A549 (cell line): ENCODE measurements around the gene FAM187B. TPM values are rescaled to one million over a fixed set of nuclear protein-coding genes. Genes with fewer than 3 reads are reported as not detected.

Experiments used
- ATAC-seq, 2 experiments: fragments of 200-7000 bp in 1 of 2; fragments of >200 bp in 1 of 2; cut with Nextera tagmentation in 1 of 2; cut with Tn5 transposase in 1 of 2; 3 replicates each; pipeline versions ENCODE4 v1.8.0 to v1.9.1; 2018 to 2020; ENCODE audit warnings: mild to moderate bottlenecking in 1 of 2, moderate library complexity in 1 of 2
- CTCF ChIA-PET: fragments of 300-600 bp; sonication (Branson Sonifier 250); formaldehyde crosslinking; extraction: SDS; loops from one replicate; lab custom pipeline; 2021; ENCODE audit warnings: antibody characterized with exemption, inconsistent platforms; lab: Yijun Ruan, JAX
- POLR2A ChIA-PET: fragments of 350-600 bp; formaldehyde crosslinking; extraction: SDS; loops from one replicate; lab custom pipeline; 2021; ENCODE audit warnings: antibody characterized with exemption, inconsistent platforms; lab: Yijun Ruan, JAX
- DNase-seq, 2 experiments: peaks; one replicate each; pipeline versions ENCODE4 v3.0.0 to v3.0.0-alpha.2; 2011 to 2016; ENCODE audit warnings: low read depth in 1 of 2, low spot score in 1 of 2
- FAIRE-seq: peaks from 2 replicates; lab custom pipeline; 2011; peaks lifted over from hg19 to GRCh38; lab: Jason Lieb, UNC
- H3K27ac ChIP-seq, 2 experiments: fragments of >200 bp; sonication (Bioruptor Twin); formaldehyde crosslinking; 3 replicates each; pipeline ENCODE4 v1.5.1; 2016 to 2017
- H3K4me1 ChIP-seq: fragments of >200 bp; sonication (Bioruptor Twin); formaldehyde crosslinking; 3 replicates; pipeline ENCODE4 v1.6.1; 2016
- H3K4me2 ChIP-seq: fragments of >200 bp; sonication (Bioruptor Twin); formaldehyde crosslinking; 3 replicates; pipeline ENCODE4 v1.6.1; 2016
- H3K4me3 ChIP-seq: fragments of >200 bp; sonication (Bioruptor Twin); formaldehyde crosslinking; 3 replicates; pipeline ENCODE4 v1.5.1; 2016
- H3K9me3 ChIP-seq: fragments of >200 bp; sonication (Bioruptor Twin); formaldehyde crosslinking; 3 replicates; pipeline ENCODE4 v1.6.1; 2016
- CEBPB ChIP-seq, 2 experiments: fragments of >200 bp in 1 of 2; sonication (Bioruptor Twin) in 1 of 2; formaldehyde crosslinking in 1 of 2; IDR thresholded peaks; 2 replicates each; pipeline ENCODE4 v1.6.1; 2012 to 2016
- CHD2 ChIP-seq: fragments of 150-350 bp; IDR thresholded peaks from 2 replicates; pipeline ENCODE4 v1.6.1; 2014; ENCODE audit warnings: low read length; ENCODE audit not compliant: partially characterized antibody
- EHF ChIP-seq: fragments of 250-450 bp; sonication (Bioruptor Pico); IDR thresholded peaks from 2 replicates; pipeline ENCODE4 v1.5.0; 2020; ENCODE audit warnings: mild to moderate bottlenecking
- ELK1 ChIP-seq: fragments of 150-350 bp; IDR thresholded peaks from 2 replicates; pipeline ENCODE4 v1.6.1; 2014; ENCODE audit warnings: low read depth, mild to moderate bottlenecking, low read length
- EP300 ChIP-seq, 2 experiments: fragments of >200 bp; sonication (Bioruptor Twin); formaldehyde crosslinking; IDR thresholded peaks; 2 replicates in 1 of 2; 3 replicates in 1 of 2; pipeline ENCODE4 v1.6.1; 2016 to 2017
- HDAC2 ChIP-seq: fragments of 200-600 bp; sonication (generic); IDR thresholded peaks from 2 replicates; pipeline ENCODE4 v1.6.1; 2016
- HMGXB4 ChIP-seq: fragments of 250-450 bp; sonication (Bioruptor Pico); IDR thresholded peaks from 2 replicates; pipeline ENCODE4 v1.5.0; 2021; ENCODE audit warnings: mild to moderate bottlenecking, moderate library complexity, borderline replicate concordance
- MAFK ChIP-seq: fragments of 450-650 bp; IDR thresholded peaks from 2 replicates; pipeline ENCODE4 v1.6.1; 2014; ENCODE audit not compliant: partially characterized antibody
- MAZ ChIP-seq: fragments of 150-350 bp; IDR thresholded peaks from 2 replicates; pipeline ENCODE4 v1.6.1; 2014; ENCODE audit warnings: antibody characterized with exemption, low read depth, low read length, borderline replicate concordance
- NFE2L2 ChIP-seq: fragments of 150-350 bp; conservative IDR thresholded peaks from 2 replicates; pipeline ENCODE4 v1.6.1; 2014; ENCODE audit warnings: low read length
- PBX3 ChIP-seq: IDR thresholded peaks from 2 replicates; pipeline ENCODE4 v1.6.1; 2012
- RARB ChIP-seq: fragments of 250-450 bp; sonication (Bioruptor Pico); IDR thresholded peaks from 2 replicates; pipeline ENCODE4 v1.8.0; 2021; ENCODE audit warnings: mild to moderate bottlenecking, moderate library complexity
- RFX5 ChIP-seq: fragments of 450-650 bp; IDR thresholded peaks from 2 replicates; pipeline ENCODE4 v1.7.1; 2014; ENCODE audit warnings: antibody characterized with exemption, mild to moderate bottlenecking, moderate library complexity
- TFCP2L1 ChIP-seq: fragments of 250-450 bp; sonication (Bioruptor Pico); IDR thresholded peaks from 2 replicates; pipeline ENCODE4 v1.5.0; 2021; ENCODE audit warnings: mild to moderate bottlenecking
- USF2 ChIP-seq: fragments of 450-650 bp; IDR thresholded peaks from 2 replicates; pipeline ENCODE4 v1.6.1; 2014; ENCODE audit warnings: antibody characterized with exemption
- ZC3H11A ChIP-seq: fragments of 450-650 bp; IDR thresholded peaks from 2 replicates; pipeline ENCODE4 v1.6.1; 2014; ENCODE audit warnings: antibody characterized with exemption, mild to moderate bottlenecking
- ZNF302 ChIP-seq: fragments of 250-450 bp; sonication (Bioruptor Pico); IDR thresholded peaks from 2 replicates; pipeline ENCODE4 v1.9.0; 2021; ENCODE audit warnings: inconsistent platforms, mild to moderate bottlenecking, moderate library complexity
- ZSCAN20 ChIP-seq: fragments of 250-450 bp; sonication (Bioruptor Pico); IDR thresholded peaks from 2 replicates; pipeline ENCODE4 v1.8.0; 2022; ENCODE audit warnings: mild to moderate bottlenecking, moderate library complexity
- WGBS: methylation state at CpG from one replicate; pipeline ENCODE4 v1.1.6; 2017; ENCODE audit errors: missing lambda C conversion rate; 5-methylcytosine and 5-hydroxymethylcytosine counted together
- polyA plus RNA-seq, 4 experiments: library from polyadenylated mRNA; depleted of rRNA in 3 of 4; stranded (reverse); fragments of >200 nt; fragmentation: RNase III in 1 of 4; extraction: RNeasy Plus Mini Kit Qiagen cat#74134 plus additional on column Dnase treatment in 1 of 4; gene quantifications; 2 replicates in 3 of 4; 3 replicates in 1 of 4; pipeline ENCODE4 v1.2.3, GENCODE V29; 2011 to 2017

FAM187B gene
- polyA plus RNA-seq, 2 of the 4 experiments (the other 2 are of a cell fraction): not detected

GRCh38 chr19:35236638-35237400, 8.3 kb upstream of the FAM187B start:
- CTCF ChIA-PET: interaction anchor here (1.0 to 1.2 kb wide), 5 partner anchors 8 to 101 kb away, joined by 3 read pairs; partner anchors contain the start of genes FAM187B, LGI4 and USF2
- 45% methylated on average over 6 of the region's 6 CpGs for WGBS
- ATAC-seq: peak in 1 of 2 experiments; percentile 50; a peak in 1 of 6 replicates

GRCh38 chr19:35232912-35233311, 4.4 kb upstream of the FAM187B start:
- Histone ChIP-seq H3K27ac (no peak overlapping the region), H3K4me1 (no peaks in the 10 kb centered on the region), H3K9me3 (peaks cover 34% of the 10 kb centered on the region)
- POLR2A ChIA-PET: no interaction called here
- no peak for ATAC-seq
- DNase-seq: no peak
- TF ChIP-seq ZSCAN20 (no peak), MAFK (no peak)
- TF ChIP-seq, all 56 proteins: peak for 0
- FAIRE-seq: peak; percentile 89
- WGBS: 3% methylated on average over 5 of the region's 5 CpGs
- Histone ChIP-seq H3K4me2 (no peak overlapping the region), H3K4me3 (no peak overlapping the region)
- CTCF ChIA-PET: interaction anchor here (0.6 to 1.1 kb wide), 4 partner anchors 12 to 169 kb away, joined by 3 to 5 read pairs (median 4); no protein-coding TSS in a partner anchor

More at GRCh38 chr19:35236638-35237400, 8.3 kb upstream of the FAM187B start:
- FAIRE-seq (no peak), DNase-seq (no peak)
- H3K4me2 ChIP-seq: no peak overlapping the region
- peak; percentile 91 for TF ChIP-seq RFX5
- TF ChIP-seq NFE2L2: no peak
- peaks cover 53% of the 10 kb centered on the region for H3K9me3 ChIP-seq
- POLR2A ChIA-PET: no interaction called here
- H3K4me1 ChIP-seq: no peaks in the 10 kb centered on the region
- no peak overlapping the region for H3K27ac ChIP-seq
- no peak overlapping the region for H3K4me3 ChIP-seq

GRCh38 chr19:35231956-35232645, 3.6 kb upstream of the FAM187B start:
- H3K4me2 ChIP-seq: no peak overlapping the region
- peaks cover 33% of the 10 kb centered on the region for H3K9me3 ChIP-seq
- H3K4me1 ChIP-seq: no peaks in the 10 kb centered on the region
- H3K27ac ChIP-seq: no peak overlapping the region
- TF ChIP-seq PBX3 (no peak), HDAC2 (no peak), USF2 (no peak), EHF (no peak)
- ChIA-PET POLR2A (no interaction called here), CTCF (interaction anchor here (0.6 to 1.1 kb wide), 3 partner anchors 13 to 50 kb away, joined by 3 to 5 read pairs (median 4); no protein-coding TSS in a partner anchor)
- FAIRE-seq (no peak), ATAC-seq (no peak), DNase-seq (no peak)
- WGBS: 37% methylated on average over 14 of the region's 14 CpGs
- H3K4me3 ChIP-seq: no peak overlapping the region

GRCh38 chr19:35229601-35230000, 1.1 kb upstream of the FAM187B start:
- ChIA-PET POLR2A (no interaction called here), CTCF (no interaction called here)
- no peak for TF ChIP-seq MAZ
- TF ChIP-seq USF2: no peak
- TF ChIP-seq ZC3H11A: no peak
- Histone ChIP-seq H3K4me2 (no peak overlapping the region), H3K4me1 (no peaks in the 10 kb centered on the region), H3K27ac (no peak overlapping the region), H3K4me3 (no peak overlapping the region), H3K9me3 (peaks cover 16% of the 10 kb centered on the region)
- DNase-seq (no peak), FAIRE-seq (no peak), ATAC-seq (no peak)
- 65% methylated on average over 8 of the region's 8 CpGs for WGBS

- POLR2A ChIA-PET: no interaction called here
- FAIRE-seq (no peak), DNase-seq (no peak), ATAC-seq (no peak)
- 63% methylated on average over 5 of the region's 5 CpGs for WGBS
- H3K9me3 ChIP-seq: peaks cover 5% of the 10 kb centered on the region; the same call in 1 of the 3 replicates
- no peak overlapping the region for H3K27ac ChIP-seq
- H3K4me1 ChIP-seq: no peaks in the 10 kb centered on the region
- H3K4me2 ChIP-seq: no peak overlapping the region
- H3K4me3 ChIP-seq: no peak overlapping the region
- CTCF ChIA-PET: interaction anchor here (1.0 kb wide), 1 partner anchor 12 kb away, joined by 3 read pairs; no protein-coding TSS in a partner anchor
- TF ChIP-seq CEBPB (IDR thresholded peaks at IDR 0.05): no peak
- no peak for TF ChIP-seq ZC3H11A
- no peak for TF ChIP-seq EP300 (IDR thresholded peaks at IDR 0.05)
- TF ChIP-seq RARB: no peak
- TF ChIP-seq ZNF302 (CRISPR knock-in tag): no peak
- TF ChIP-seq CHD2: no peak
- TF ChIP-seq TFCP2L1 (CRISPR knock-in tag): no peak
- TF ChIP-seq RFX5: no peak
- no peak for TF ChIP-seq HMGXB4 (CRISPR knock-in tag)
- no peak for TF ChIP-seq ELK1
These were observed 1.8 kb downstream of the FAM187B start for GRCh38 chr19:35226748-35227147.
